Uterus (tissue), 2 donors: ENCODE data around the gene PFKFB4.

Experiments used
- POLR2A ChIP-seq, 2 donors: fragments of 450-650 bp; IDR thresholded peaks; one replicate each; pipeline ENCODE4 v1.6.1; 2016; ENCODE audit warnings: antibody characterized with exemption in 2 of 2, mild to moderate bottlenecking in 1 of 2, moderate library complexity in 1 of 2
- TF ChIP-seq, protein P1 (sequence below), 4 experiments: fragments of 200-600 bp in 2 of 4; fragments of 450-650 bp in 2 of 4; sonication (generic) in 2 of 4; IDR thresholded peaks; one replicate each; pipeline ENCODE4 v1.5.1; 2016 to 2019; ENCODE audit warnings: antibody characterized with exemption in 4 of 4, mild to moderate bottlenecking in 2 of 4, moderate library complexity in 1 of 4

DNA sequence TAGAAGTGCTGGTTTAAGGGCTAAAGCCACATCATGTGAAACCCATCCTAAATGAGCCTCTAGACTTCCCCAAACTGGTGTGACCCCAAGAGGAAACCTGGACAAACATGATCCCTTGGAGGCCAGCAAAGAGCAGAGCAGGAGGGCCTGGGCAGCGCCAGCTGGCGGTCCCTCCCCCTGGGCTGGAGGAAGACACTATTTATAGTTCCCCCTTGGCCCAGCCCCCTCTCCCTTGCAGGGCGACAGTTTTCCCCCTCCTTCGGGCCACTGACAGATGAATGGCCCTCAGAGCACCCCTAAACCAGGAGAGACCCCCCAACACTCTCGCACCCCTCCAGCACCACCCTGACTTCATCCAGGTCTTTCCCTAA, 4.0 kb upstream of the PFKFB4 start:
- TF ChIP-seq POLR2A (IDR thresholded peaks at IDR 0.05): no peak
- TF ChIP-seq, protein P1, sequence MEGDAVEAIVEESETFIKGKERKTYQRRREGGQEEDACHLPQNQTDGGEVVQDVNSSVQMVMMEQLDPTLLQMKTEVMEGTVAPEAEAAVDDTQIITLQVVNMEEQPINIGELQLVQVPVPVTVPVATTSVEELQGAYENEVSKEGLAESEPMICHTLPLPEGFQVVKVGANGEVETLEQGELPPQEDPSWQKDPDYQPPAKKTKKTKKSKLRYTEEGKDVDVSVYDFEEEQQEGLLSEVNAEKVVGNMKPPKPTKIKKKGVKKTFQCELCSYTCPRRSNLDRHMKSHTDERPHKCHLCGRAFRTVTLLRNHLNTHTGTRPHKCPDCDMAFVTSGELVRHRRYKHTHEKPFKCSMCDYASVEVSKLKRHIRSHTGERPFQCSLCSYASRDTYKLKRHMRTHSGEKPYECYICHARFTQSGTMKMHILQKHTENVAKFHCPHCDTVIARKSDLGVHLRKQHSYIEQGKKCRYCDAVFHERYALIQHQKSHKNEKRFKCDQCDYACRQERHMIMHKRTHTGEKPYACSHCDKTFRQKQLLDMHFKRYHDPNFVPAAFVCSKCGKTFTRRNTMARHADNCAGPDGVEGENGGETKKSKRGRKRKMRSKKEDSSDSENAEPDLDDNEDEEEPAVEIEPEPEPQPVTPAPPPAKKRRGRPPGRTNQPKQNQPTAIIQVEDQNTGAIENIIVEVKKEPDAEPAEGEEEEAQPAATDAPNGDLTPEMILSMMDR (IDR thresholded peaks at IDR 0.05): no peak
